IPS-18a (cell line): Measurements from ENCODE around the gene DEFB110.

ENCODE experiments used
- H3K27ac ChIP-seq: one replicate; pipeline ENCODE4 v1.5.1; 2013; ENCODE audit warnings: low read length
- H3K27me3 ChIP-seq: one replicate; pipeline ENCODE4 v1.6.1; 2013; ENCODE audit warnings: mild to moderate bottlenecking, low read length; ENCODE audit not compliant: control insufficient read depth, insufficient read depth
- H3K36me3 ChIP-seq: one replicate; pipeline ENCODE4 v1.6.1; 2013; ENCODE audit warnings: low read depth, low read length; ENCODE audit not compliant: control insufficient read depth
- H3K4me1 ChIP-seq: one replicate; pipeline ENCODE4 v1.6.1; 2013; ENCODE audit warnings: low read depth, low read length; ENCODE audit not compliant: control insufficient read depth
- H3K4me3 ChIP-seq: one replicate; pipeline ENCODE4 v1.5.1; 2013; ENCODE audit warnings: low read length
- H3K9ac ChIP-seq: one replicate; pipeline ENCODE4 v1.6.1; 2013; ENCODE audit warnings: mild to moderate bottlenecking, low read length, moderate library complexity
- H3K9me3 ChIP-seq: one replicate; pipeline ENCODE4 v1.6.1; 2013; ENCODE audit warnings: low read depth, low read length; ENCODE audit not compliant: control insufficient read depth

The DEFB110 gene

DNA sequence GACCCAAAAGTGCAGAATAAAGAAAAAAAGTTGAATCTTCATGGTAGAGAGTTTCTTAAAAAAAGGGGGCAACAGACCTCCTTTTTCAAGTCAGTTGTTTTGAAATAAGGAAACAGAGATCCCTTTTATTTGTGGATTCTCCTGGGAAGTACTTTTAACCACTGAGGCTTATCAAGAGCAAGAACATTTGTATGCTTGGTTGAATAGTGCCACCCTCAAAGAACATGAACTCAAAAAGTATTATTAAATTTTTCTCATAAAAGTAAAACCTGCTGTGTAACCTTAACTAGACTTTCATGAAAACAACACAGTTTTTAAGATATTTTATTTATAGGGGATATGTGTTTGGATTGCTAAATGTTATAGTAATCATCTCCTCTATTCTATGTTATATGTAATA, at the start of gene DEFB110:
Gene DEFB110 (minus strand): TSS at position 101 of the 400 bp plus-strand sequence. CDS start 59 bp downstream, at position 42.
- Histone ChIP-seq H3K27ac (no peak within 1 kb of the TSS), H3K9ac (no peak within 1 kb of the TSS), H3K36me3 (no peaks in the 10 kb centered on the region), H3K9me3 (no peaks in the 10 kb centered on the region), H3K4me1 (no peaks in the 10 kb centered on the region), H3K27me3 (no peaks in the 10 kb centered on the region), H3K4me3 (no peak within 1 kb of the TSS)

DNA sequence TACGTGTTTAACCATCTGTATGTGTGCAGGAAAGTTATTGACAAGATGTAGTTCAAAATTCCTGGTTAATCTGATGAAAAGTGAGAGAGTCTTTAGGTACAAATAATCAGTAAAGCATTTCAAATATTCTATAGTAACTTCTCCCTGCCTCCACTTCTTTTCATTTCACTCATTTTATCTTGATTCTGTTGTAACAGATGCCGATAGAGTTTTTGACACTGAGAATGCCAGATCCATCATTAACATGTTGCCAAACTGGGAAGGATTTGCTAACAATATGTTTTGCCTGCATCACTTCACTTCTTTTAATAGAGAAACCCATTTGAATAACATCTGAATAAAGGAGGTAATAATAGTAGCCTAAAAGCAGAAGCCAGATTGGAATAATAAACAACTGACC, 48.3 kb upstream of the DEFB110 start:
- no peaks in the 10 kb centered on the region for H3K4me1 ChIP-seq
- H3K27me3 ChIP-seq: no peaks in the 10 kb centered on the region
- H3K9ac ChIP-seq: no peak overlapping the region
- H3K27ac ChIP-seq: no peak overlapping the region
- no peaks in the 10 kb centered on the region for H3K36me3 ChIP-seq
- no peaks in the 10 kb centered on the region for H3K9me3 ChIP-seq
- no peak overlapping the region for H3K4me3 ChIP-seq

DNA sequence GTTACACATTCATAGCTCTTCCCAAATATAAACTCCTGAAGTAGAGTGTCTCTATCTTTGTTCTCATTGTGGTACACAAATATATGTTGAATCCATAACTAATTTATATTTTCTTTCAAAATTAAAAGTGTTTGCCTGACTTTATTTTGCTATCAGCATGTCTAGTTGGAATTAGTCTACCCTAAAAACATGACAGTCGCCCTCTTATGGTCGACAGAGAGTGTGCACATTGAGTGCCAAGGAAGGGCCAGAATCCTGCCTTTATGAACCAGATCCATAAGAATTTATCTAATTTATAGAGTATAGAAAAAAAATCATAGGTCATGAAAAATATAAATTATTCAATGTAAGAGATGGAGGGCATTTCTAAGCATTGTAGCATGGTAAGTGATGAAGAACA, 40.3 kb upstream of the DEFB110 start:
- Histone ChIP-seq H3K36me3 (no peaks in the 10 kb centered on the region), H3K27ac (no peak overlapping the region), H3K9me3 (no peaks in the 10 kb centered on the region), H3K4me3 (no peak overlapping the region), H3K27me3 (no peaks in the 10 kb centered on the region), H3K9ac (no peak overlapping the region), H3K4me1 (peaks cover 7% of the 10 kb centered on the region)

- Histone ChIP-seq H3K27me3 (no peaks in the 10 kb centered on the region), H3K36me3 (no peaks in the 10 kb centered on the region), H3K9me3 (no peaks in the 10 kb centered on the region), H3K27ac (no peak overlapping the region), H3K9ac (no peak overlapping the region), H3K4me3 (no peak overlapping the region), H3K4me1 (peaks cover 6% of the 10 kb centered on the region)
Observed at GRCh38 chr6:50056242-50056641, 34.4 kb upstream of the DEFB110 start.

GRCh38 chr6:50049829-50050228, 28.0 kb upstream of the DEFB110 start, which contains the start of gene DEFB112:
TSS of gene DEFB112 (minus strand) at chr6:50049929. CDS start at chr6:50049869, 60 bp downstream.
- H3K4me1 ChIP-seq: no peaks in the 10 kb centered on the region
- no peaks in the 10 kb centered on the region for H3K9me3 ChIP-seq
- H3K9ac ChIP-seq: no peak within 1 kb of the TSS
- no peak within 1 kb of the TSS for H3K27ac ChIP-seq
- H3K4me3 ChIP-seq: no peak within 1 kb of the TSS
- H3K27me3 ChIP-seq: no peaks in the 10 kb centered on the region
- H3K36me3 ChIP-seq: no peaks in the 10 kb centered on the region

DNA sequence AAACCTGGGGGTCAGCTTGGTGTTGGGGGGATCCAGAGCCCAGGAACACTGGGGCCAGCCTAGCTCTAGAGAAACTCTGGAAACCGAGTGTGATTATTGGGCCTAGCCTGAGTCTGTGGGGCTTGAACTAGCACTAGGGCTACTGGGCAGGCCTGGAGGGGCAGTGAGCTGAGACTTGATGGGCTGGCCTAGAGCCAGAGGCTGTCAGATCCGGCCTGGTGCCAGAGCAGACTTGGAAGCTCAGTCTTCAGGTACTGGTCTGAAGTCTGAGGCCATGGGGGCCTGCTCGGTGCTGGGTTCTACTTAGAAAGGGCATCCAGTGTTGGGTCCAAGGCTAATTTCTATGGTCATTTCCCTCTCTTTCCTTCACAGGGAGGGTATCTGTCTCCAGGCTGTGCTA, 25.2 kb upstream of the DEFB110 start:
- Histone ChIP-seq H3K27ac (no peak overlapping the region), H3K27me3 (no peaks in the 10 kb centered on the region), H3K9ac (no peak overlapping the region), H3K4me1 (no peaks in the 10 kb centered on the region), H3K36me3 (no peaks in the 10 kb centered on the region), H3K4me3 (no peak overlapping the region), H3K9me3 (no peaks in the 10 kb centered on the region)

DNA sequence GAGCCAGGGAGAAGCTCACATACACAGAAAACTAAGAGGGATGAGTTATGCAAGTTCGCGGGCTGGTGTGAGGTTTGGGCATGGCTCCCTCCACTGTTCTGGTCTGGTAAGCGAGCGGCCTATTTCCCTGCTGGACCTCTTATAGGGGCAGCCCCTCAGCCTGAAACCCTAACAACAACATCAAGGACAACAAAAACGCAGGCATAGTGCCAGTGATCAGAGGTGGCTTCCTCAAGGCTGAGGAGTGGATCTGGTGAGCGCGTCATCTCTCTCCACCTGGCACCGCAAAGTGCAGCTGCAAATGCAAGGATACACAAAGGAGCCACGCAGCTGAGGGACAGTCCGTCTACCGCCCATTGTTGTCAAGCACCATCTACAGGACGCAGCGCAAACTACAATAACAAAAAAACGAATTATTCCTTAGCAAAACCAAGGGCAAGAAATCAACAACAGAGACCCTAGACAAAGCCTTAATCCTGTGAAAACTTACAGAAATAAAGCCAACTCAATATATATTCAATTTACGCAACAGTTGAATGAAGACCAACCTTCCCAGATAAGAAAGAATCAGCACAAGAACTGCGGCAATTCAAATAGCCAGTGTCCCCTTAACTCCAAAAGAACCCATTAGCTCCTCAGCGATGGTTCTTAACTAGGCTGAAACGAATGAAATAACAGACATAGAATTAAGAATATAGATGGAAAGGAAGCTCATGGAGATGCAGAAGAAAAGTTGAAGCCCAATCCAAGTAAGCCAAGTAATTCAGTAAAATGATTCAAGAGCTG, 9.2 kb upstream of the DEFB110 start:
- Histone ChIP-seq H3K4me1 (peaks cover 3% of the 10 kb centered on the region), H3K9ac (peak overlapping the region; percentile 4), H3K4me3 (no peak overlapping the region)

DNA sequence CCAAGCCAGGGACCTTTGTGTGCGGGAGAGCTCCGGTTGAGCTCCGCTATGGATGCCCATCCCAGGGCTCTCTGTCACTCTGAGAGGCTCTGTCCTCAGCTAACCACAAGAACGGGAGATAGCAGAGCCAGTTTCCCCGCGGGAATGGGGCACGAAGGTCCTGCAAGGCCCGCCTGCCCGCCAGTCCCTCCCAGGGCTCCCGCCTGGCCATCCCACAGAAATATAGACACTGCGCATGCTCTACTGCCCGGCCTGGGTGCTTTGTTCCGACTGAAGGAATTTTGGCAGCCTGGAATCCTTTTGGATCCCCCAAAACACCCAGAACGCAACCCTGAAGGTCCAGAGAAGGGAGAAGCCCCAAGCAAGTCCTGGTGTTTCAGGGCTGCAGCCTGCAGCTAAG, 8.6 kb upstream of the DEFB110 start:
- H3K27ac ChIP-seq: no peak overlapping the region
- H3K4me3 ChIP-seq: no peak overlapping the region
- H3K9me3 ChIP-seq: no peaks in the 10 kb centered on the region
- H3K4me1 ChIP-seq: peaks cover 3% of the 10 kb centered on the region
- peak overlapping the region; percentile 4 for H3K9ac ChIP-seq
- no peaks in the 10 kb centered on the region for H3K36me3 ChIP-seq
- H3K27me3 ChIP-seq: no peaks in the 10 kb centered on the region

More for the DNA sequence above, 9.2 kb upstream of the DEFB110 start:
- no peaks in the 10 kb centered on the region for H3K27me3 ChIP-seq
- H3K9me3 ChIP-seq: no peaks in the 10 kb centered on the region
- no peak overlapping the region for H3K27ac ChIP-seq
- H3K36me3 ChIP-seq: no peaks in the 10 kb centered on the region

GRCh38 chr6:50025258-50025657, 3.5 kb upstream of the DEFB110 start:
- Histone ChIP-seq H3K27me3 (no peaks in the 10 kb centered on the region), H3K4me1 (no peaks in the 10 kb centered on the region), H3K4me3 (no peak overlapping the region), H3K9me3 (no peaks in the 10 kb centered on the region), H3K27ac (no peak overlapping the region), H3K36me3 (no peaks in the 10 kb centered on the region), H3K9ac (no peak overlapping the region)

DNA sequence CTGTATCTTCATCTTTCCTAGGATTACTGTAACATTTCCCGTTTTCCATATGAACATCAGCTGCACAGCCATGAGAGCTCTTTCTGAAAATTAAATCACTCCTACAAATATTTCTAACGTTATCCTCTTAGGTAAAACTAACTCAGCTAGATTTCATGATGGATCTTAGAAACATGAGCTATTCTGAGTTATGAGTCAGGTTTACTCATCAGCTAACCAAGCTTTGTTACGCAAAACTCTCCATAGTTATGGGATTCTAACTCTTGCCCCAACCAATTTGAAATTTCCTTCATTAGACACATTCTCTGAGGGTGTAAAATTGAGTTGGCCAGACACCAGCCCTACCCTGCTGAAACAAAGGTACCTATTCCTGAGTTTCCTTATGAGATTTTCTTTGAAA, 14.0 kb downstream of the DEFB110 start:
- H3K36me3 ChIP-seq: no peaks in the 10 kb centered on the region
- no peaks in the 10 kb centered on the region for H3K4me1 ChIP-seq
- no peaks in the 10 kb centered on the region for H3K27me3 ChIP-seq
- H3K9ac ChIP-seq: no peak overlapping the region
- H3K9me3 ChIP-seq: no peaks in the 10 kb centered on the region
- H3K27ac ChIP-seq: no peak overlapping the region
- H3K4me3 ChIP-seq: no peak overlapping the region

DNA sequence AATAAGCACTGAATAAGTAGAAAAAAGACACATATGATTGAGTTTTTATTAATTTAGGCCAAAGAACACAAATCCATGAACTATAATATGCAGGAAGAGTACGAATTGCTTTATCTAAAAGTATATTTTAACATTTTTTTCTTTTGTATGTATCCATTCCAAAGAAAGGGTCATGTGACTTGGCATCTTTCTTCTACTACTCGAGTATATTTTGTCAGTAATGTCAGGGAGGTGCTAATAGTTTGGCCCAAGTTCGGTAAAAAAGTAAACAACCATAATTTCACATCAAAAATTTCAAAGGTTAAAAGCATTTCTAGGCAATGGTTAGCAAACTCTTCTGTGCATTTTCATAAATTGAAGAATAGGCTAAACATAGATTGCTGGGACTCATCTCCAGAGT, 18.7 kb downstream of the DEFB110 start:
- H3K36me3 ChIP-seq: no peaks in the 10 kb centered on the region
- no peaks in the 10 kb centered on the region for H3K9me3 ChIP-seq
- no peak overlapping the region for H3K27ac ChIP-seq
- no peaks in the 10 kb centered on the region for H3K27me3 ChIP-seq
- no peak overlapping the region for H3K4me3 ChIP-seq
- no peak overlapping the region for H3K9ac ChIP-seq
- no peaks in the 10 kb centered on the region for H3K4me1 ChIP-seq

GRCh38 chr6:49995278-49995677, 26.5 kb downstream of the DEFB110 start:
- Histone ChIP-seq H3K9me3 (no peaks in the 10 kb centered on the region), H3K27ac (no peak overlapping the region), H3K36me3 (no peaks in the 10 kb centered on the region), H3K27me3 (no peaks in the 10 kb centered on the region), H3K4me1 (no peaks in the 10 kb centered on the region), H3K9ac (no peak overlapping the region), H3K4me3 (no peak overlapping the region)
